ENCODE measurements around the gene NALCN.

The NALCN gene

DNA sequence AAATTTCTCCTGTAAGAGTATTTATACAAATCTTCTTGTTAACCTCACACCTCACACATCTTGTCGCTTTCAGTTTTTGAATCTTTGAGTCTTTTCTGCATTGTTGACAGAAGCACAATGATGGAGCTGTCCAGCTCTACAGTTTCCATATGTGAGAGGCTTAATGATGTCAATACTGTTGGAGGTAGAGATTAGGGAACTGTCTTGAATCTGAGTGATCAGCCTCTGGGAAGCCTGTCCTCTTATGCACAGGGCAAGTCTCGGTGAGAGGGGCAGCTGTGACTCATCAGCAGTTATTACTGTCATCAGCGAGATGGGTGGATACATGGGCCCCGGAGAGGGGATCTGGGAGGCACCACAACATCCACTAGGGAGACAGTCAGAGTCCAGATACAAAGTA is 31.5 kb upstream of the NALCN start:
- H3K4me3 ChIP-seq (ENCODE audit: low read depth, low read length) = no peak overlapping the region
- no peak overlapping the region for H3K27ac ChIP-seq (ENCODE audit: low read depth, low read length)
- no peaks in the 10 kb centered on the region for H3K9me3 ChIP-seq (ENCODE audit: control insufficient read depth, insufficient read depth, low read depth, low read length)
- H3K4me1 ChIP-seq (ENCODE audit: control insufficient read depth, insufficient read depth, low read length) = no peaks in the 10 kb centered on the region
- no peaks in the 10 kb centered on the region for H3K36me3 ChIP-seq (ENCODE audit: control insufficient read depth, insufficient read depth, low read length)
- no peaks in the 10 kb centered on the region for H3K27me3 ChIP-seq (ENCODE audit: control insufficient read depth, insufficient read depth, low read length)
- H3K9ac ChIP-seq (ENCODE audit: low read length) = no peak overlapping the region

DNA sequence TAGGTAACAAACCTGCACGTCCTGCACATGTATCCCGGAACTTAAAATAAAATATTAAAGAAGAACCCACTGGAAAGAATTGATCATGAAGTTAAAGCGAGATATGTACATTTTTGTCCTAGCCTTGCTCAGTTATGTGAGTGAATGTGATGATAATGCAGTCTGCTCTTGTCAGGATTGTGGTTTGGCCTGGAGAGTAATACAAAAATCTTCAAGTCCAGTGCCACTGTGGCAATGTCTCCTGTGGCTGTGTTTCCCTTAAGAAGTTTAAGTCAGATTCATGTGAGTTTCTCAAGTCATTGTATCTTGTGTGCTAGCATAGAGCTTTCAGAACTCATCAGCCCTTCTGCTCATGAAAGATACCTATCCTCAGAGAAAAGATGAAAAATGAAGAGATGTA is 18.2 kb upstream of the NALCN start:
- no peaks in the 10 kb centered on the region for H3K4me1 ChIP-seq (ENCODE audit: control insufficient read depth, insufficient read depth, low read length)
- no peak overlapping the region for H3K9ac ChIP-seq (ENCODE audit: low read length)
- no peaks in the 10 kb centered on the region for H3K36me3 ChIP-seq (ENCODE audit: control insufficient read depth, insufficient read depth, low read length)
- no peaks in the 10 kb centered on the region for H3K9me3 ChIP-seq (ENCODE audit: control insufficient read depth, insufficient read depth, low read depth, low read length)
- no peaks in the 10 kb centered on the region for H3K27me3 ChIP-seq (ENCODE audit: control insufficient read depth, insufficient read depth, low read length)
- no peak overlapping the region for H3K27ac ChIP-seq (ENCODE audit: low read depth, low read length)
- H3K4me3 ChIP-seq (ENCODE audit: low read depth, low read length) = no peak overlapping the region

DNA sequence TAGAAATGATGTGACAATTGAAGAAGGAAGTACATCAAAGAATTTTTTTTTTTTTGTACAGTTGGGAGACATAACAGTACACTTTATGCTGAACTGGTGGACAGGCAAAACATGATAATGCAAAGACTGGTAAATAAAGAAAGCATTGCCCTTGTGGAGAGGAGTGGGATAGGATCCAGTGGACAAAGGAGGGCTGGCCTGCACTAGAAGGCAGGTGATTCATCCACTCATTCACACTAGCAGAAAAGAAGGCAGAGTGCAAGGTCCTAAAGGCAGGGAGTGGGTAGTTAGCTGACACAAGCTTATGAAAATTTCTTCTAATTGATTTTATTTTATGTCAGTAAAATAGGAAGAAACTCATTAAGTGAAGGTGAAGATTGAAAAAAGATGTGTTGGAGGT is 17.6 kb upstream of the NALCN start:
- no peaks in the 10 kb centered on the region for H3K9me3 ChIP-seq (ENCODE audit: control insufficient read depth, insufficient read depth, low read depth, low read length)
- H3K27ac ChIP-seq (ENCODE audit: low read depth, low read length) = no peak overlapping the region
- H3K9ac ChIP-seq (ENCODE audit: low read length) = no peak overlapping the region
- no peak overlapping the region for H3K4me3 ChIP-seq (ENCODE audit: low read depth, low read length)
- H3K4me1 ChIP-seq (ENCODE audit: control insufficient read depth, insufficient read depth, low read length) = no peaks in the 10 kb centered on the region
- H3K27me3 ChIP-seq (ENCODE audit: control insufficient read depth, insufficient read depth, low read length) = no peaks in the 10 kb centered on the region
- no peaks in the 10 kb centered on the region for H3K36me3 ChIP-seq (ENCODE audit: control insufficient read depth, insufficient read depth, low read length)

DNA sequence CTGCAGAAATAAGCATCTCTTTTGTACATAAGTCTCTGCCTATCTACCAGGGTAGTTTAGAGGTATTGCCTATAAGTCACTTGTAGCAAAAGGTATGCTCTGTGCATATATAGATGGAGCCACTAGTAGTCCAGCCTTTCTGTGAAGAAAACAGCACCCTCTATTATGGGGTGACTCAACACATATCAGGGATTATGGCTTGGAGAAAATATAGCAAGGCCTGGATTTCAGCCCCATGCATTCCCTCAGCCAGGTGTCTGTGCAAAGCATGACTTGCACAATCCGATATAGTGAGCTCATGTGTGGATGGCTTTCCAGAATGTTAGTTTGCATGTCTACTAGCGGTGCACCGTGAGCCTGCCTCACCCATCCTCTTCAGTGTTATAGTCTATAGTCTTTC is 13.4 kb upstream of the NALCN start:
- Histone ChIP-seq H3K4me3 (ENCODE audit: low read depth, low read length) (no peak overlapping the region), H3K4me1 (ENCODE audit: control insufficient read depth, insufficient read depth, low read length) (no peaks in the 10 kb centered on the region), H3K9me3 (ENCODE audit: control insufficient read depth, insufficient read depth, low read depth, low read length) (no peaks in the 10 kb centered on the region), H3K36me3 (ENCODE audit: control insufficient read depth, insufficient read depth, low read length) (no peaks in the 10 kb centered on the region), H3K27me3 (ENCODE audit: control insufficient read depth, insufficient read depth, low read length) (no peaks in the 10 kb centered on the region), H3K27ac (ENCODE audit: low read depth, low read length) (no peak overlapping the region), H3K9ac (ENCODE audit: low read length) (no peak overlapping the region)

DNA sequence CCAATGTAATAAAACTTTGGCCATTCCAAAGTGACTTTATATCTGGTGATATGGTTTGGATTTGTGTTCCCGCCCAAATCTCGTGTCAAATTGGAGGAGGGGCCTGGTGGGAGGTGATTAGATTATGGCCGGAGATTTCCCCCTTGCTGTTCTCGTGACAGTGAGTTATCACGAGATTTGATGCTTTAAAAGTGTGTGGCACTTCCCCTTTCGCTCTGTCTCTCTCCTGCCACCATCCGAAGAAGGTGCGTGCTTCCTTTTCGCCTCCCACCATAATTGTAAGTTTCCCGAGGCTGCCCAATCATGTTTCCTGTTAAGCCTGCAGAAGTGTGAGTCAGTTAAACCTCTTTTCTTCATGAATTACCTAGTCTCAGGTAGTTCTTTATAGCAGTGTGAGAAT is 9.3 kb upstream of the NALCN start:
- no peak overlapping the region for H3K4me3 ChIP-seq (ENCODE audit: low read depth, low read length)
- H3K9me3 ChIP-seq (ENCODE audit: control insufficient read depth, insufficient read depth, low read depth, low read length) = no peaks in the 10 kb centered on the region
- no peaks in the 10 kb centered on the region for H3K4me1 ChIP-seq (ENCODE audit: control insufficient read depth, insufficient read depth, low read length)
- H3K27ac ChIP-seq (ENCODE audit: low read depth, low read length) = no peak overlapping the region
- H3K9ac ChIP-seq (ENCODE audit: low read length) = no peak overlapping the region
- no peaks in the 10 kb centered on the region for H3K27me3 ChIP-seq (ENCODE audit: control insufficient read depth, insufficient read depth, low read length)
- no peaks in the 10 kb centered on the region for H3K36me3 ChIP-seq (ENCODE audit: control insufficient read depth, insufficient read depth, low read length)

DNA sequence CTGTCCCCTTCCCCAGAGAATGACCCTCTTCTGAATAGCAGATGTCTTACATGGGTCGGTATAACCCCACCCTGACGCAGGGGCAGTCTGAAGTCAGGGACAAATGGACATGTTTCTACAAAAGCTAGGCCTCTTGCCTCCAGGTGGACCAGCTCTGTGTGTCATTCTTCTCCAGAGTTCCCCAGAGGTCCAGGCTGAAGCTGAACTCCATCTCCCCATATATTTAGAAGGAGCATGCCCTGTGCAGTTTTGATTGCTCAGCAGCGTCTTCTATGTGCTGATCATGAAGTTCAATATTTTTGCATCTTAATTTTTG is 8.8 kb upstream of the NALCN start:
- Histone ChIP-seq H3K4me1 (ENCODE audit: control insufficient read depth, insufficient read depth, low read length) (no peaks in the 10 kb centered on the region), H3K4me3 (ENCODE audit: low read depth, low read length) (no peak overlapping the region), H3K9me3 (ENCODE audit: control insufficient read depth, insufficient read depth, low read depth, low read length) (no peaks in the 10 kb centered on the region), H3K9ac (ENCODE audit: low read length) (no peak overlapping the region), H3K27ac (ENCODE audit: low read depth, low read length) (no peak overlapping the region), H3K27me3 (ENCODE audit: control insufficient read depth, insufficient read depth, low read length) (no peaks in the 10 kb centered on the region), H3K36me3 (ENCODE audit: control insufficient read depth, insufficient read depth, low read length) (no peaks in the 10 kb centered on the region)

DNA sequence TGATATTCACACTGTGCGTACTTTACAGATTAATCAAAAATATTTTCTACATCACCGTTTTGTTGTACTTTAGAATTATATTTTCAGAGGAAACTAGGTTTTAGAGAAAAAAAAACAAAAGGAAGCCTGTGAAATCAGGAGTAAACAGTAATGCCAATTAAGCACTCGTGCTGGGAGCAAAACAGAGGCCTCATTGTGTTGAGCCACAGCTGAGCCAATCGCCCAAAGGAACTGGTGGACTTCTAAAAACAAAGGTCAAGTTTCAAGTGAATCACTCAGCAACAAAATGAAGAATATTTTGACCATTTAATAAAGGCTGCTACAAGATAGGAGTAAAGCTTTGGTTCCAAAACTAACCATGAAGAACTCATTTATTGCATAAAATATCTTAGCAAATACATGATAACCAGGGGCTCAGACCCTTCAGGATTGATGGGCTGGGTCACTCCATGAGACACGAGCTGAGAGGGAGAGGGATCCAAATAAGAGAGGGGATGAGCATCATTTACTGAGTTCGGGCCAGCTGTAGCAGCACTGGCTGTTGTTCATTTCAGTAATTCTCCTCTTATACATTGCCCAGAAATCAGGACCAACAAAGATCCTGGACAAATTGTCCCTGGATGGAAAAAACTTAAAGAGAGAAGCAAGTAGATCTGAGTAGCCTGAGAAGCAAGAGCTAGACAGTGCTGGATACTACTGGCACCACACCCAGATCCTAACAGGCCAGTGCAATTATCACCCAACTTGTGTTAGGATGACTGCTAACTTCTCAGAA is 8.3 kb upstream of the NALCN start:
- no peaks in the 10 kb centered on the region for H3K27me3 ChIP-seq (ENCODE audit: control insufficient read depth, insufficient read depth, low read length)
- no peaks in the 10 kb centered on the region for H3K36me3 ChIP-seq (ENCODE audit: control insufficient read depth, insufficient read depth, low read length)
- H3K4me3 ChIP-seq (ENCODE audit: low read depth, low read length) = no peak overlapping the region
- H3K4me1 ChIP-seq (ENCODE audit: control insufficient read depth, insufficient read depth, low read length) = no peaks in the 10 kb centered on the region
- no peak overlapping the region for H3K27ac ChIP-seq (ENCODE audit: low read depth, low read length)
- H3K9ac ChIP-seq (ENCODE audit: low read length) = no peak overlapping the region
- no peaks in the 10 kb centered on the region for H3K9me3 ChIP-seq (ENCODE audit: control insufficient read depth, insufficient read depth, low read depth, low read length)

DNA sequence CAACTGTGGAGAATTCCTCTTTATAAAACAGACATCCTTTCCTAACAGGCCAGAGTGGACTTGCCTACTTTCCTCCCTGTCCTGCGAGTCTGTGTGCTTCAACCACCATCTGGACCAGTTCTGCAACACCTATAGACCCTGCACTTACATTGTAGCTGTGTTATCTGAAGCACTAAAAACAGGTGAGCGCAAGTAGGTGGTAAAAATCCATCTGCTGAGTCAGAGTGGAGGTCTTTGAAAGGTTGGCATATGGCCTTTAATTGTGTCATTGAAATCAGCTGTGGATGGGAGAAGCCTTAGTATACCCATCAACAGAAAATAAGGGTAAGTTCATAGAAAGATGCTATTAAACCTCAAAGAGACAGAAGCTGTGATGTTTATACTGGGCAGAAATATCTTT is 7.6 kb upstream of the NALCN start:
- no peaks in the 10 kb centered on the region for H3K9me3 ChIP-seq (ENCODE audit: control insufficient read depth, insufficient read depth, low read depth, low read length)
- H3K36me3 ChIP-seq (ENCODE audit: control insufficient read depth, insufficient read depth, low read length) = no peaks in the 10 kb centered on the region
- no peaks in the 10 kb centered on the region for H3K4me1 ChIP-seq (ENCODE audit: control insufficient read depth, insufficient read depth, low read length)
- no peak overlapping the region for H3K9ac ChIP-seq (ENCODE audit: low read length)
- no peaks in the 10 kb centered on the region for H3K27me3 ChIP-seq (ENCODE audit: control insufficient read depth, insufficient read depth, low read length)
- no peak overlapping the region for H3K4me3 ChIP-seq (ENCODE audit: low read depth, low read length)
- no peak overlapping the region for H3K27ac ChIP-seq (ENCODE audit: low read depth, low read length)

DNA sequence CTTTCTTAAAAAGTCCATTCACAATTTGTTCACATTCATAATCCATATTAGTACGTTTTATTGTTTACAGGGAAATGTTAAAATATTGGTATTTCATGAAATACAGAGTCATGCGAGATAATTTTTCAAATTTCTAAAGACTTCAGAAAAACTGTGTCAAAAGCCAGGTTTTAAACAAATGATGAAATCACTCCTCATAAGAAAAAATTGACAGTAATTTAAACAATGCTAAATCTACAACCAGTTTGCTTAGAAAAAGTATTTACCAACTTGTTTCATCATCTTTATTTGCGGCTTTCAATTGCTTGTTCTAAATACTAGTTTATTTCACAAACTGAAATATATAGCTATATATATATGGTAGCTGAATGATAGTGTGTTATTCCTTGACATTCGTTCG is 1.2 kb upstream of the NALCN start:
- H3K27ac ChIP-seq (ENCODE audit: low read depth, low read length) = no peak overlapping the region
- no peak overlapping the region for H3K9ac ChIP-seq (ENCODE audit: low read length)
- H3K36me3 ChIP-seq (ENCODE audit: control insufficient read depth, insufficient read depth, low read length) = no peaks in the 10 kb centered on the region
- H3K9me3 ChIP-seq (ENCODE audit: control insufficient read depth, insufficient read depth, low read depth, low read length) = no peaks in the 10 kb centered on the region
- no peak overlapping the region for H3K4me3 ChIP-seq (ENCODE audit: low read depth, low read length)
- no peaks in the 10 kb centered on the region for H3K4me1 ChIP-seq (ENCODE audit: control insufficient read depth, insufficient read depth, low read length)
- peaks cover 42% of the 10 kb centered on the region for H3K27me3 ChIP-seq (ENCODE audit: control insufficient read depth, insufficient read depth, low read length)

DNA sequence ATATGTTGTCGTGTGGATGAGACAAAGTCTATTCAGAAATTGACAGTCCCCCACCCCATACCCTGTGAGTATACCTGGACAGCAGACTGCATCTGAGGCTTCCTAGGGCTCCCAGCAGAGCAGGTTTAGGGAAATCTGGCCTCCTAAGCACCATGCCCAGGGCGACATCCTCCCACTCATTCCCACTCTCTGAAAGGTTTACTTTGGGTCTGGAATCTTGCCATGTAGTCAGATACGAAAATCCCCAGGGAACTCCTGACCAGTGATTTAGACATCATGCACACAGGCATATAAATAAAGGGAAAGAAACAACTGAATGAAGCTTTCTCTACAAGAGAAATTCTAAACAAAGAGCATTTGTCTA is 717 bp upstream of the NALCN start:
- H3K9me3 ChIP-seq (ENCODE audit: control insufficient read depth, insufficient read depth, low read depth, low read length) = no peaks in the 10 kb centered on the region

DNA sequence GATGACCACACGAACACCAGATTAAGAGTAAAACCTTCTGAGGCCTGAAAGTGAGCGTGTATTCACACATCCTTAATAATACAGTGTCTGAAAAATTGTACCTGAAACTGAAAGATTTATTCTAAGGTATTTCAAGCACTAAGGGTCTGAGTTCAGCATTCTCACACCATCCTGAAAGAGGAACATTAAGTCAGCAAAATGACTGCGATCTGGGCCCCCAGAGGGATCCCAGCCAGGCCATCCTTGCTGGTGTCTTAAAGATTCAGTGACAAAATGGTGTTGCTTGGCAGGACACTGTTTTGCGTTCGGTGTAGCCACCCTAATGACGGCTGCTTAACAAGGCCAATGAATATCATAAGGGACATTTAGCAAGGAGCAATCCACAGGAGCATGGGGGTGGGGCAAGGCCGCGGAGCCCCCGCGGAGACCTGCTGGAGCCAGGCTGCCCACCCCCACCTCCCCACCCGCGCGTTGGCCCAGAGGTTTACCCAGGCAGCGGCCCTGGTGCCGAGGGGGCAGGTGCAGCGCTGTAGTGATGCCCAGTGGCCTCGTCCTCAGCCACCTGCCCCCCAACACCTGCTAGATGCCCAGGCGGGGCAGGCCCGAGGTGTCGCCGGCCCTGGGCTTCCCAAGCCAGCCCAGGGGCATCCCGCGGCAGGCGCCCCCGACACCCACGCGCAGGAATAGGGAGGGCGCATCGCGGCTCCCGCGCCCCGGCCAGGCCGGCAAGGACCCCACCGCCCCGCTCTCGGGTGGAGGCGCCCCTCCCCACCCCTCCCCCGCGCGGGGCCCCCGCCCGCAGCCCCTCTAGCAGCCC is 742 bp downstream of the NALCN start:
- Histone ChIP-seq H3K4me3 (ENCODE audit: low read depth, low read length) (peak overlapping the region; percentile 77), H3K27ac (ENCODE audit: low read depth, low read length) (no peak overlapping the region), H3K9me3 (ENCODE audit: control insufficient read depth, insufficient read depth, low read depth, low read length) (no peaks in the 10 kb centered on the region), H3K36me3 (ENCODE audit: control insufficient read depth, insufficient read depth, low read length) (no peaks in the 10 kb centered on the region), H3K9ac (ENCODE audit: low read length) (no peak overlapping the region), H3K4me1 (ENCODE audit: control insufficient read depth, insufficient read depth, low read length) (no peaks in the 10 kb centered on the region), H3K27me3 (ENCODE audit: control insufficient read depth, insufficient read depth, low read length) (peaks cover 42% of the 10 kb centered on the region)

More for the DNA sequence above, 717 bp upstream of the NALCN start:
- Histone ChIP-seq H3K36me3 (ENCODE audit: control insufficient read depth, insufficient read depth, low read length) (no peaks in the 10 kb centered on the region), H3K4me1 (ENCODE audit: control insufficient read depth, insufficient read depth, low read length) (no peaks in the 10 kb centered on the region), H3K4me3 (ENCODE audit: low read depth, low read length) (peak overlapping the region; percentile 77), H3K9ac (ENCODE audit: low read length) (no peak overlapping the region), H3K27ac (ENCODE audit: low read depth, low read length) (no peak overlapping the region), H3K27me3 (ENCODE audit: control insufficient read depth, insufficient read depth, low read length) (peaks cover 42% of the 10 kb centered on the region)
